NT2/D1 (cell line): ENCODE data around the gene BIRC2.

ENCODE experiments used
- DNase-seq: peaks from one replicate; pipeline ENCODE4 v3.0.0-alpha.2; 2011; ENCODE audit warnings: low read depth, low spot score
- H3K27me3 ChIP-seq: 2 replicates; pipeline ENCODE4 v1.6.0; 2011; ENCODE audit warnings: mild to moderate bottlenecking; ENCODE audit not compliant: insufficient read length, insufficient read depth
- H3K36me3 ChIP-seq: 2 replicates; pipeline ENCODE4 v1.6.1; 2011; ENCODE audit warnings: mild to moderate bottlenecking, low read length, mixed read lengths; ENCODE audit not compliant: insufficient read depth, insufficient read length
- H3K4me1 ChIP-seq: 2 replicates; pipeline ENCODE4 v1.5.1; 2011; ENCODE audit not compliant: insufficient read depth, insufficient read length
- H3K4me3 ChIP-seq: 2 replicates; pipeline ENCODE4 v1.5.1; 2011; ENCODE audit warnings: low read depth; ENCODE audit not compliant: insufficient read length
- H3K9ac ChIP-seq: 2 replicates; pipeline ENCODE4 v1.6.0; 2011; ENCODE audit warnings: low read depth; ENCODE audit not compliant: insufficient read length
- H3K9me3 ChIP-seq: 2 replicates; pipeline ENCODE4 v1.5.1; 2011; ENCODE audit warnings: mild to moderate bottlenecking, low read length; ENCODE audit not compliant: insufficient read depth
- SUZ12 ChIP-seq: IDR thresholded peaks from 2 replicates; pipeline ENCODE4 v1.6.1; 2011; ENCODE audit not compliant: insufficient read length, insufficient read depth; ENCODE audit errors: extremely low read depth
- YY1 ChIP-seq: IDR thresholded peaks from 2 replicates; pipeline ENCODE4 v1.6.1; 2011; ENCODE audit not compliant: insufficient read length, insufficient read depth
- ZNF274 ChIP-seq: IDR thresholded peaks from 2 replicates; pipeline ENCODE4 v1.6.1; 2011; ENCODE audit warnings: mild to moderate bottlenecking, low read depth, low read length

BIRC2 gene

DNA sequence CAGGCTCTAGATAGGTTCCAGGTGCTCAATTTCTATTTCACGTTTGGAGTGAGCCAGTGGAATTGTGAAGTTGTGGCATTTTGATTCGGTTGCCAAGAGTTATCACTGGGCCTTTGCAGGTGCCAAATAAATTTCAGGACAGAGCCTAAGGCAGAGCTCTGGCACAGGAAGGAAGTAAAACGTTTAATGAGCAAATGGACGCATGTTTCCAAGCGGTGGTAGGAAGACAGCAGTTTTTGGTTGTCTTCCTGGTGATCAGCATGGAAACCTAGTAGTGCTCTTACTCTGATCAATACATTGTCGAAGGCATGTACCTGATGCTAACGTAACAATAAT, 29.3 kb upstream of the BIRC2 start:
- TF ChIP-seq ZNF274 (no peak), SUZ12 (no peak), YY1 (no peak)
- no peaks in the 10 kb centered on the region for H3K9me3 ChIP-seq
- no peak overlapping the region for H3K9ac ChIP-seq
- H3K27me3 ChIP-seq: no peaks in the 10 kb centered on the region
- no peak for DNase-seq
- no peaks in the 10 kb centered on the region for H3K4me1 ChIP-seq
- no peak overlapping the region for H3K4me3 ChIP-seq
- H3K36me3 ChIP-seq: no peaks in the 10 kb centered on the region

DNA sequence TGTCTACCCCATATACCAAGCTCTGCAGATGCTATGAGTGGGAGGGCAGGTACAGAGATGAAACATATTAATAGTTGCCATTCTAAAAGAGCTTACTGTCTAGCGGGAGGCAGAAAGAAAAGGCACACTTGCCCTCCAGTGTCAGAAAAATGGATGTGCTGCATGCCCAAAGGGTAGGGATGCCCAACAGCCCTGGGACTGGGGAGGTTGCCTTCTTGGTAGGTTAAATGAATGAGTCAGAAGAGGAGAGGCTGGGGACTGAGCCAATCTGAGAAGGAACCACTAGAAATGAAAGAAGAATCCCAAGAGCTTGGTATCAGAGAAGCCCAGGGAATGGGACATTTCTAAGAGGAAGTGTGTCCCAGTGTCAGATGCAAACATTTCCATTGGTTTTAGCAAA, 28.5 kb upstream of the BIRC2 start:
- no peak overlapping the region for H3K9ac ChIP-seq
- TF ChIP-seq ZNF274: no peak
- TF ChIP-seq SUZ12: no peak
- TF ChIP-seq YY1: no peak
- DNase-seq: no peak
- no peaks in the 10 kb centered on the region for H3K4me1 ChIP-seq
- no peaks in the 10 kb centered on the region for H3K9me3 ChIP-seq
- H3K27me3 ChIP-seq: no peaks in the 10 kb centered on the region
- no peak overlapping the region for H3K4me3 ChIP-seq
- no peaks in the 10 kb centered on the region for H3K36me3 ChIP-seq

DNA sequence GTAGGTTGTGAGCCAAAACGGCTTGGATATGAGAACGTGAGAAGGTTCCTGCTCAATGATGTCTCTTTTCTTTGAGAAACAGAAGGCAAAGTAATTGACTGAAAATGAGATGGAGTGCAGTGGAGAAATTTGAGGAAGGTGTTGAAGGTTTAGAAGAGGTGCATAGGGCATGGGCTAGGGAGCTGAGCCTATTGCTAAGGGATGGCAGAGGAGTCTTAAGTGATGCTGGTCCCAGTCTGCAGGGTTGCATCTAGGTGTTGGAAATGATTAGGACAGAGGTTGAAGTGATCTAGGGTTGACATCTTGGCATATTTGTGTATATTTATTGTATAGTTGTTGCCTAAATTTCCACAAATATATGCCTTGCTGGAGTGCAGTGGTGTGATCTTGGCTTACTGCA, 27.5 kb upstream of the BIRC2 start:
- Histone ChIP-seq H3K4me1 (no peaks in the 10 kb centered on the region), H3K36me3 (no peaks in the 10 kb centered on the region), H3K9ac (no peak overlapping the region), H3K9me3 (no peaks in the 10 kb centered on the region), H3K4me3 (no peak overlapping the region), H3K27me3 (no peaks in the 10 kb centered on the region)
- DNase-seq: no peak
- no peak for TF ChIP-seq SUZ12
- no peak for TF ChIP-seq ZNF274
- TF ChIP-seq YY1: no peak

- no peak for TF ChIP-seq SUZ12
- TF ChIP-seq YY1: no peak
- no peak for TF ChIP-seq ZNF274
- Histone ChIP-seq H3K27me3 (no peaks in the 10 kb centered on the region), H3K36me3 (no peaks in the 10 kb centered on the region), H3K9me3 (no peaks in the 10 kb centered on the region), H3K4me3 (no peak overlapping the region), H3K4me1 (no peaks in the 10 kb centered on the region), H3K9ac (no peak overlapping the region)
- DNase-seq: no peak
Observed at GRCh38 chr11:102320188-102320587, 26.8 kb upstream of the BIRC2 start.

DNA sequence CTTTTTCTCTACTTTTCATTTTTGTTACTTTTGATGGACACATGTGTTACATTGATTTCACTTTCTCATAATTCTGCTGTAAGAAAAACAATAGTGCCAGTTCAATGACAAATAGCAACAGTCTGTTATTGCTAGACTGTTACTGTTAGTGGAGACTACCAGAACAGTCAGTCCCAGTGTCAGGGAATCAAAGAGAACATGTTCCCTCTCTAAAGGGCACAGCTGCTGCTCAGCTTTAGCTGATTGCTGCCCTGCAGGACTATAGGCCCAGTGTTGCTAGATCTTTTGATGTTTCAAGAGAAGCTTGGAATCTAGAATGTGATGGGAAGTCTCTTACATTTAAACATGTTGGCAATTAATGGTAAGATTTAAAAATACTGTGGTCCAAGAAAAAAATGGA, 26.3 kb upstream of the BIRC2 start:
- Histone ChIP-seq H3K27me3 (no peaks in the 10 kb centered on the region), H3K4me3 (no peak overlapping the region), H3K9me3 (no peaks in the 10 kb centered on the region), H3K4me1 (no peaks in the 10 kb centered on the region), H3K36me3 (no peaks in the 10 kb centered on the region), H3K9ac (no peak overlapping the region)
- TF ChIP-seq ZNF274: no peak
- no peak for TF ChIP-seq SUZ12
- no peak for TF ChIP-seq YY1
- DNase-seq: no peak

DNA sequence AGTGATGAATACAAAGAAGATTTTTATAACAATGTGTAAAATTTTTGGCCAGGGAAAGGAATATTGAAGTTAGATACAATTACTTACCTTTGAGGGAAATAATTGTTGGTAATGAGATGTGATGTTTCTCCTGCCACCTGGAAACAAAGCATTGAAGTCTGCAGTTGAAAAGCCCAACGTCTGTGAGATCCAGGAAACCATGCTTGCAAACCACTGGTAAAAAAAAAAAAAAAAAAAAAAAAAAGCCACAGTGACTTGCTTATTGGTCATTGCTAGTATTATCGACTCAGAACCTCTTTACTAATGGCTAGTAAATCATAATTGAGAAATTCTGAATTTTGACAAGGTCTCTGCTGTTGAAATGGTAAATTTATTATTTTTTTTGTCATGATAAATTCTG, 24.5 kb upstream of the BIRC2 start:
- no peak overlapping the region for H3K4me3 ChIP-seq

GRCh38 chr11:102323542-102324251, 23.3 kb upstream of the BIRC2 start:
- no peaks in the 10 kb centered on the region for H3K27me3 ChIP-seq
- no peak overlapping the region for H3K9ac ChIP-seq
- no peaks in the 10 kb centered on the region for H3K4me1 ChIP-seq
- no peak for DNase-seq
- TF ChIP-seq YY1 (no peak), ZNF274 (no peak), SUZ12 (no peak)
- H3K4me3 ChIP-seq: no peak overlapping the region
- H3K36me3 ChIP-seq: no peaks in the 10 kb centered on the region
- no peaks in the 10 kb centered on the region for H3K9me3 ChIP-seq

More for the DNA sequence above, 24.5 kb upstream of the BIRC2 start:
- H3K36me3 ChIP-seq: no peaks in the 10 kb centered on the region
- TF ChIP-seq SUZ12 (no peak), ZNF274 (no peak), YY1 (no peak)
- no peak for DNase-seq
- H3K4me1 ChIP-seq: no peaks in the 10 kb centered on the region
- H3K27me3 ChIP-seq: no peaks in the 10 kb centered on the region
- H3K9me3 ChIP-seq: no peaks in the 10 kb centered on the region
- H3K9ac ChIP-seq: no peak overlapping the region

GRCh38 chr11:102325088-102325487, 21.9 kb upstream of the BIRC2 start:
- H3K9me3 ChIP-seq: no peaks in the 10 kb centered on the region
- no peak overlapping the region for H3K9ac ChIP-seq
- DNase-seq: no peak
- TF ChIP-seq YY1 (no peak), SUZ12 (no peak), ZNF274 (no peak)
- H3K4me1 ChIP-seq: no peaks in the 10 kb centered on the region
- no peaks in the 10 kb centered on the region for H3K27me3 ChIP-seq
- no peaks in the 10 kb centered on the region for H3K36me3 ChIP-seq
- no peak overlapping the region for H3K4me3 ChIP-seq
